ENCODE data around the gene SEC22C. TPM values are rescaled to one million over a fixed set of nuclear protein-coding genes. Genes with fewer than 3 reads are reported as not detected.
"Not testable (repeated sequence)": the region's sequence is repeated elsewhere in the genome, so short reads cannot be mapped to it uniquely, and the experiment has no call there.

SEC22C gene, protein sequence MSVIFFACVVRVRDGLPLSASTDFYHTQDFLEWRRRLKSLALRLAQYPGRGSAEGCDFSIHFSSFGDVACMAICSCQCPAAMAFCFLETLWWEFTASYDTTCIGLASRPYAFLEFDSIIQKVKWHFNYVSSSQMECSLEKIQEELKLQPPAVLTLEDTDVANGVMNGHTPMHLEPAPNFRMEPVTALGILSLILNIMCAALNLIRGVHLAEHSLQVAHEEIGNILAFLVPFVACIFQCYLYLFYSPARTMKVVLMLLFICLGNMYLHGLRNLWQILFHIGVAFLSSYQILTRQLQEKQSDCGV
- total RNA-seq: 10 to 100 TPM; 40.0 to 42.3 TPM

DNA sequence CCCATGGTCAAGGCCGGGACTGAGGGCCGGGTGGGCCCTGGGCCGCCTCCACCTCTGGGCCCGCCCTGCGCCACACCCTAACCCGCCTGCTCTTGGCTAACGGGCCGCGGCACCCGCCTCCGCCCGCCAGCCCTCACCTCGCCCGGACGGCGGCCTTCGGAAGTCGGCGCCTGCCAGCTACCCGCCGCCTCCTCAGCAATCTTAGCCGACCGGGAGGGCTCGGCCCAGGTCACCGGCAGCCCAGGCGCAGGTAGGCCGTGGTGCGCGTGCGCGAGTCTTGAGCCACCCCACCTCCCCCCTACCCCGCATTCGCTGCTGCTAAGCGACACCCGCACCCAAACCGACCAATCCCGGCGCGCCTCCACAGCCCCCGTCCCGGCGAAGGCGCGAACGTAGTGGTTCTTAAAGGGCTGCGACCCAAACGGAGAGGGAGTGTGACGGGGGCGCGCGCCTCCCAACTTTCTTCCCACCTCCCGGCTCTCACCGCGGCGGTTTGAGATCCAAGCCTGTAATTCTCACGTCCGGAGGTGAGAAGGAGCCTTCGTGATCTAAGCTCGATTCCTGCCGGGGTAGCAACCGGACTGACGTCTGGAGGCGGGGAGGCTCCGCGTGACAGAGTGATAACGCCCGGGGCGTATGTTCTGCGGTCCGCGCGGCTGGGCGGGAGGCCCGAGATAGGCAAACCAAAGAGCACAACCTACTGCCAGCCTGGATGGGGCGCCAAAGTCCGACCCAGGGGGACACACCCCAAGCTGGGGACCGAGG is at the start of gene SEC22C:
TSS of gene SEC22C (minus strand) at position 259 of the 765 bp plus-strand sequence. CDS start 12,921 bp downstream, outside the sequence.
- H3K4me1 Mint-ChIP-seq: peaks cover 45% of the 10 kb centered on the region
- H3K4me3 Mint-ChIP-seq: peak within 1 kb of the TSS; percentile 87
- H3K9me3 Mint-ChIP-seq: no peaks in the 10 kb centered on the region
- H3K27me3 Mint-ChIP-seq: no peaks in the 10 kb centered on the region
- DNase-seq: peak; percentile 96
- peak within 1 kb of the TSS; percentile 95 for H3K27ac Mint-ChIP-seq
- peaks cover 19% of the 10 kb centered on the region for H3K36me3 Mint-ChIP-seq

DNA sequence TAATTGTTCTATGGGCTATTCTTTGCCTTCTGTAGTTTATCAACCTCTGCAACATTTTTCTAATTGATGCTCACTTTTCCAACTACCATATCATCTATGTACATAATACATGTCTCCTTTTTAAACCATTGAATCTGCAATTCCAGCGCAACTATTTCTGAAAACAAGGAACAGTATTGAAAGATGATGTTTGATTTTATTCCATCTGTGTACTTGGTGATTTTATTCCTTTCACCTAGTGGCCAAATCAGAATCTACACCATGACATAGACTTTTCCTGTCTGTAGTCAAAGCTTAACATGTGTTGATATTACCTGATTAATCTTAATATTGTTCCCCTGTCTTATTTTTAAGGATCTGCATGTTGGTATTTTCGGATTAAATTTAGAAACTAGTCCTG is 31.7 kb upstream of the SEC22C start:
- peaks cover 53% of the 10 kb centered on the region for H3K4me1 Mint-ChIP-seq
- no peaks in the 10 kb centered on the region for H3K27me3 Mint-ChIP-seq
- no peak overlapping the region for H3K4me3 Mint-ChIP-seq
- H3K27ac Mint-ChIP-seq: no peak overlapping the region
- H3K36me3 Mint-ChIP-seq: peaks cover 30% of the 10 kb centered on the region
- H3K9me3 Mint-ChIP-seq: no peaks in the 10 kb centered on the region
- no peak for DNase-seq

DNA sequence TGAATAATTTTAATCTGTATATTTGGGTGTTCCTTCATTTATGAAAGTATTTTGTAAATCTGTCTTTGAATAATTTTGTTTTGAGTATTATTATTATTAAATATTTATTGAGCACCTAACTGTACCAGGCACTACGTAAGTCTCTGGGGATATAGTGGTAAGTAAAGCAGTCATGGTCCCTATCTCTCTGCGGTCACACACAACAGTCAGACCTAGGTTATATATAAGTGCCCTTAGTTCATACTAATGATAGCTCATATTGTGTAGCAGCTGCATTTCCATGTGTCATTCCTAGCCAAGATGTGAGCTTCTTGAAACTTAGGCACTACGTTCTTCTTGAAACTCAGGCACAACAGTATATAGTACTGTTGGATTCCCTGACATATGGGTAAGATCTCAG is 31.2 kb upstream of the SEC22C start:
- Mint-ChIP-seq H3K4me1 (peaks cover 53% of the 10 kb centered on the region), H3K9me3 (no peaks in the 10 kb centered on the region), H3K4me3 (no peak overlapping the region), H3K36me3 (peaks cover 34% of the 10 kb centered on the region), H3K27me3 (no peaks in the 10 kb centered on the region), H3K27ac (peak overlapping the region; percentile 34)
- DNase-seq: no peak

DNA sequence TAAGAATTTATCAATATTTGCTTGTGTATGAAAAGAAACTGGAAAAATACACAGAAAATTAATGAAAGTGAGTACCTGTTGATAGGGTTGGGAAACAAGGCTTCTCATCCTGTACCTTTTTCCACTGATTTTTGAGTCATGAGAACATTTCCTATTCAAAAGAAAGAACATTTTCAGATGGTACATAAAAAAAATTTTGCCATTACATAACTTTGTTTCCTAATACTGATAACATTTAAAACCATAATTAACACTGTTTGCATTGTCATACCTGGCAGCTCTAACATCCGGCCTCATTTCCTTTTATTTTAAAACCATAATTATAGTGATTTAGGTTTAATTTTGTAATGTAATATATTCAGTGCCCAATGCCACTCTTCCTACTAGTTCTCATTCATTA is 30.4 kb upstream of the SEC22C start:
- Mint-ChIP-seq H3K27me3 (no peaks in the 10 kb centered on the region), H3K36me3 (peaks cover 37% of the 10 kb centered on the region), H3K4me3 (no peak overlapping the region), H3K9me3 (no peaks in the 10 kb centered on the region), H3K4me1 (peaks cover 54% of the 10 kb centered on the region), H3K27ac (no peak overlapping the region)
- DNase-seq: no peak

DNA sequence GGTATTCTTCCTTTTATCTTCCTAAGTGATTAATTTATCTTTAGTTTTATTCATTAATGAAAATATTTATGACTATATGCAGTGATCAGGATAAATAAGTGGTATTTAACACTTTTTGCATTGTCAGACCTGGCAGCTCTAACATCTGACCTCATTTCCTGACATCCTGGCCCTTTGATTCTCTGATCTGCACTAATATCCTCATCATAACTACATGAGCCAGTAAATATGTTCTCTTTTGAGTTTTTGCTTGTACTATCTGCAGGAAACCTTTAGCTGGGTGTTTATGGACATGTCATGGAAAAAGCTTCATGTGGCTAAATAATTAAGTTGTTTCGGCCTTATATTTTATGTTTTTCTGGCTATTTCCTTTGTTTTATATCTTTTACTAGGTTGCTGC is 29.2 kb upstream of the SEC22C start:
- Mint-ChIP-seq H3K27ac (peak overlapping the region; percentile 20), H3K4me1 (peaks cover 45% of the 10 kb centered on the region), H3K4me3 (no peak overlapping the region)

DNA sequence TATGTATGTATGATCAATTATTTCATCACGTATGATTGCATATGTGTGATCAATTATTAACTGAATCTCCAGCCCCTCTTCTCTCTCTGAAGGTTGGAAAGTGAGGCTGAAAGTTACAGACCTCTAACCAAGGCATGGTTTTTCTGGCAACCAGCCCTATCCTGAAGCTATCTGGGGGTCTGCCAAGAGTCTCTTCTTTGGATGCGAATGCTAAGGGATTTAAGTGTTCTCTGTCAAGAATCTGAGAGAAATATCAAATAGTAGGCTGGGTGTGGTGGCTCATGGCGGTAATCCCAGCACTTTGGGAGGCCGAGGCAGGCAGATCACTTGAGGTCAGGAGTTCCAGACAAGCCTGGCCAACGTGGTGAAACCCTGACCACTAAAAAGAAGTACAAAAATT is 26.8 kb upstream of the SEC22C start:
- peaks cover 59% of the 10 kb centered on the region for H3K4me1 Mint-ChIP-seq
- peak overlapping the region; percentile 26 for H3K27ac Mint-ChIP-seq
- H3K36me3 Mint-ChIP-seq: peaks cover 58% of the 10 kb centered on the region
- H3K9me3 Mint-ChIP-seq: peaks cover 5% of the 10 kb centered on the region
- H3K27me3 Mint-ChIP-seq: no peaks in the 10 kb centered on the region
- no peak for DNase-seq
- H3K4me3 Mint-ChIP-seq: no peak overlapping the region

More for the DNA sequence above, 29.2 kb upstream of the SEC22C start:
- no peak for DNase-seq
- Mint-ChIP-seq H3K27me3 (no peaks in the 10 kb centered on the region), H3K9me3 (no peaks in the 10 kb centered on the region), H3K36me3 (peaks cover 39% of the 10 kb centered on the region)

DNA sequence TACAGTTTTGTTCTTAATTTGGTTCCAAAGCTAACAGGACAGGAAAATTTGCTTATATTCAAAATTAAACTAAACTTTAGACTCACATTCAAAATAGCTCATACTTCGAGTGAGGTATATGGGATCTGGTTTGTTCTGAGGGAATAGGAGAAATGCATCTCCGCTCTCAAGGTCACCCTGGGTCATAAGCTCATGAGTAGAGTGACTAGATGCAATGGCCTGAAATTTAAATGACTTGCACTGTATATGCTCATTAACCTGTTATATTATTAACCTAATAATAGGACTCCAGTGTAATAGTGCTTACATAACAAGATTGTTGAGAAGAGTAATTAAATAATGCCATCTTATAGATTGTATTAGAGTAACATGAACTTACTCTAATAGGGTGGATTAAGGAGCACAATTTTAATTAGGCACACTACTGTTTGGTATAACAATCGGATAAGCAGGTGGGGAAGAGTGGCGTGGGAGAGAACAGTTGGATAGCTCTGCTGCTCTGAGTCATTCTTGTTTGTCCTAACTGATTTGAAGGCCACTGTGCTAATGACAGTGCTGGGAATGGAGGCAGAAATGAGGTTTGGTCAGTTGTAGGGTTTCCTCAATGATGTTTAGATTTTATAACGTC is 23.9 kb upstream of the SEC22C start:
- H3K27me3 Mint-ChIP-seq: no peaks in the 10 kb centered on the region
- no peak for DNase-seq
- H3K9me3 Mint-ChIP-seq: peaks cover 7% of the 10 kb centered on the region
- H3K36me3 Mint-ChIP-seq: peaks cover 61% of the 10 kb centered on the region
- H3K4me1 Mint-ChIP-seq: peaks cover 49% of the 10 kb centered on the region
- H3K27ac Mint-ChIP-seq: no peak overlapping the region
- H3K4me3 Mint-ChIP-seq: no peak overlapping the region

DNA sequence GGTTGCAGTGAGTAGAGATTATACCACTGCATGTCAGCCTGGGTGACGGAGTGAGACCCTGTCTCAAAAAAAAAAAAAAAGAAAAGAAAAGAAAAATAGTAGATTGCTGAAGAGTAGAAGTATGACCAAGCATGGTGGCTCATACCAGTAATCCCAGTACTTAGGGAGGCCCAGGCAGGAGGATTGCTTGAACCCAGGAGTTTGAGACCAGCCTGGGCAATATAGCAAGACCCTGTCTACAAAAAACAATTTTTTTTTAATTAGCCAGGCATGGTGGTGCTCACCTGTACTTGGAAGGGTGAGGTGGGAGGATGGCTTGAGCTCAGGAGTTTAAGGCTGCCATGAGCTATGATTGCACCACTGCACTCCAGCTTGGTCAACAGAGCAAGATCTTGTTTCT is 21.2 kb upstream of the SEC22C start:
- Mint-ChIP-seq H3K4me3 (no peak overlapping the region), H3K4me1 (peaks cover 35% of the 10 kb centered on the region), H3K36me3 (peaks cover 48% of the 10 kb centered on the region)

DNA sequence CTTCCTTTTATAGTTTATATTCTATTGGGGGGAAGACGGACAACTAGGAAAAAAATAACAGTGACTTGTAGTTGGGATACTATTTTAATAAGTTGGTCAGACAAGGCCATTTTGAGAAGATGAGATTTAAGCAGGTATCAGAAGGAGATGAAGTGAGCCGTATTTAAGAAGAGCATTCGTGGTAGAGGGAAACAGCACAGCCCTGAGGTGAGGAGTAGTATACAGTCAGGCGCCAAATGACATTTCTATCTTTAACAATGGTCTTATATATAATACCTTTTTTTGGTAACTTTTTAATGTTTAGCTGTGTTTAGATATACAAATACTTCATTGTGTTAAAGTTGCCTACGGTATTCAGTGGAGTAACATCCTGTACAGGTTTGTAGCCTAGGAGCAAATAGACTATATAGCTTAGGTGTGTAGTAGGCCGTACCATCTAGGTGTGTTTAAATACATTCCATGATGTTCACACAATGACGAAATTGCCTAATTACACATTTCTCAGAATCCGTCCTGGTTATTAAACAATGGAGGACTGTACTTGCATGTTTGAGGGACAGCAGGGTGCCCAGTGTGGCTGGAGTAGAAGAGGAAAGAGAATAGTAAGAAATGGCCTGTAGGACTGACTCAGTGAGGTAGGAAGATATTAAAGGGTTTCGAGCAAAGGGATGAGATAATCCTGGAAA is 20.3 kb upstream of the SEC22C start:
- Mint-ChIP-seq H3K4me1 (peaks cover 31% of the 10 kb centered on the region), H3K27me3 (no peaks in the 10 kb centered on the region), H3K9me3 (peaks cover 10% of the 10 kb centered on the region), H3K27ac (peak overlapping the region; percentile 97), H3K36me3 (peaks cover 45% of the 10 kb centered on the region), H3K4me3 (peak overlapping the region; percentile 93)
- DNase-seq: no peak

More for the DNA sequence above, 21.2 kb upstream of the SEC22C start:
- H3K27ac Mint-ChIP-seq: no peak overlapping the region
- no peaks in the 10 kb centered on the region for H3K27me3 Mint-ChIP-seq
- DNase-seq: no peak
- H3K9me3 Mint-ChIP-seq: peaks cover 10% of the 10 kb centered on the region

DNA sequence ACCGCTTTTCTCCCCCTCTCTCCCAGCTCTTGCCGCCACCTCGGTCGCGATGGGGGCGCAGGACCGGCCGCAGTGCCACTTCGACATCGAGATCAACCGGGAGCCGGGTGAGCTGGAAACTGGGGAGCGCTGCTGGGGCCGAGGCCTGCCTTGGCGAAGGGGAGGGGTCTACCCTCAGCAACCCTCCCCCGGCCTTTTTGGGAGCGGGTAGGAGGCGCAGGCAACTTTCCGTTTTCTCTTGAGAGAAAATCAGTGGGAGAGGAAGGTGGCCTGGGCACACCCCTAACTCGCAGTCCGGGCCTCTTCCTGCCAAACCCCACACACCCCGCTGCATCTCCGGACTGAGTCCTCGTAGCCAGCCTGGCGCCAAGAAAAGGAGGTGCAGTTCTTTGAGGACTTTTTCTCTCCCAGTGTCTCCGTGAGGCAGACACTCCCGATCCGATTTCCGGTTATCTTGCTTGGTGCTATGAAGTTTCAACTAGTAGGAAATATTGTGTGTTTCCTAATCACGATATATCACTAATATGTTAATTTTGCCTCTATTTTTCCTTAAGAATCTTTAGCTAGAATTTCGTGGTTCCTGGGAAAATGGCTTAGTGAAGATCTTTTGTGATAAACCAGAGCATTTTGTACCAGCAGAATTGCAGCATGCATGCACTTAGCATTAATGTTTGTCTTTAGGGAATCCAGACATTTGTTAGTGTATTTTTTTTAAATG is 19.4 kb upstream of the SEC22C start:
- peak; percentile 68 for DNase-seq
- Mint-ChIP-seq H3K9me3 (peaks cover 10% of the 10 kb centered on the region), H3K4me1 (peaks cover 31% of the 10 kb centered on the region), H3K4me3 (peak overlapping the region; percentile 93), H3K27ac (peak overlapping the region; percentile 97), H3K27me3 (no peaks in the 10 kb centered on the region), H3K36me3 (peaks cover 44% of the 10 kb centered on the region)

DNA sequence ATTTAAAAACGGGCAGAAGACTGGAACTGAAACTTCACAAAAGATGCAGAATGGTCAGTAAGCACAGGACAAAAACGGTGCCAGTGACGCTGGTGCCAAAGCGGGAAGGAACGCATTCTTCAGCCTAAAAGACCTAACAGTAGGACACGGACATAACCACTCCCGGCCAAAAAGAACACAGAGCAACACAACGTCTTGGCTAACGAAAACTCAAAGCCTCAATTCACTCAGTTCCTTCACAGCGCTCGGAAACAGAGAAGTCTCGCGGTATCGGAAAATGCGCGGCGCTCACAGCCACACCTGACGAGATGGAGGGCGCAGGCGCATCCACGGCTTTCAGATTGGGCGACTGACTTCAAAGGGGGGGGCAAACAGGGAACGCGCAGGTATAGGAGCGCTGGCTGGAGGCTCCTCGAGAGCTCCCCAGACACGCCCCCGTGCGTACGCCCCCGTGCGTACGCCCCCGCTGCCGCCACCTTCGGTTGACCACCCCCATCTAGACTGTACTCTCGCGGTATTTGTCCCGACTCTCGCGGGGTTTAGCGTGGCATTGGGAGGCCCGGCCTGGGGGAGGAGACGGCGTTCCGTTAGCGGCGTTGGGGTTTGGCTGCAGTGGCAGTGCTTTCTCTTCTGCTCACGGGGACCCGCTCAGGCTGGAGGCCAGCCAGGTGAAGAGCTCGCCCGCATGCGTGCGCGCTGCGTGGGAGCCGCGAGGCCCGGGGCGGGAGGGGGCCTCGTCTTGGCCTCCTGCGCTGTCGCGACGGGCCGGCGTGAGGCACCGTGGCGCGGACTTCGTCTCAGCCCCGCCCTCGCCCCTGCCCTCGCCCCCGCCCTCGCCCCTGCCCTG is 18.6 kb upstream of the SEC22C start, which contains the start of gene NKTR:
TSS of gene NKTR (plus strand) at position 576 of the 847 bp plus-strand sequence. CDS start 321 bp downstream, outside the sequence.
- DNase-seq: peak; percentile 99
- no peaks in the 10 kb centered on the region for H3K27me3 Mint-ChIP-seq
- peaks cover 27% of the 10 kb centered on the region for H3K4me1 Mint-ChIP-seq
- H3K27ac Mint-ChIP-seq: peak within 1 kb of the TSS; percentile 97
- H3K4me3 Mint-ChIP-seq: peak within 1 kb of the TSS; percentile 93
- peaks cover 10% of the 10 kb centered on the region for H3K9me3 Mint-ChIP-seq
- peaks cover 42% of the 10 kb centered on the region for H3K36me3 Mint-ChIP-seq

DNA sequence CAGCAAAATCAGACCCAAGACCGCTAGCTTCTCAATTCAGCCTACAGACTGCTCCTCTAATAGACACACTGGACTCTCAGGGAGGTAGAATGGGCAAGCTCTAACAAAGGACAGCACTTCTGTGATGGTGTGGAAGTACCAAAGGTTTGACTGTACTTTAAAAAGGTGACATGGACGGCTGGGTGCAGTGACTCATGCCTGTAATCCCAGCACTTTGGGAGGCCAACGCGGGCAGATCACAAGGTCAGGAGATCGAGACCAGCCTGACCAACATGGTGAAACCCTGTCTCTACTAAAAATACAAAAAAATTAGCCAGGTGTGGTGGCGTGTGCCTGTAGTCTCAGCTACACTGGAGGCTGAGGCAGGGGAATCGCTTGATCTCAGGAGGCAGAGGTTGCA is 15.3 kb upstream of the SEC22C start:
- DNase-seq, H3K4me3 Mint-ChIP-seq, H3K27me3 Mint-ChIP-seq, H3K9me3 Mint-ChIP-seq, H3K27ac Mint-ChIP-seq: not testable (repeated sequence)
- Mint-ChIP-seq H3K36me3 (peaks cover 36% of the 10 kb centered on the region), H3K4me1 (peaks cover 30% of the 10 kb centered on the region)

DNA sequence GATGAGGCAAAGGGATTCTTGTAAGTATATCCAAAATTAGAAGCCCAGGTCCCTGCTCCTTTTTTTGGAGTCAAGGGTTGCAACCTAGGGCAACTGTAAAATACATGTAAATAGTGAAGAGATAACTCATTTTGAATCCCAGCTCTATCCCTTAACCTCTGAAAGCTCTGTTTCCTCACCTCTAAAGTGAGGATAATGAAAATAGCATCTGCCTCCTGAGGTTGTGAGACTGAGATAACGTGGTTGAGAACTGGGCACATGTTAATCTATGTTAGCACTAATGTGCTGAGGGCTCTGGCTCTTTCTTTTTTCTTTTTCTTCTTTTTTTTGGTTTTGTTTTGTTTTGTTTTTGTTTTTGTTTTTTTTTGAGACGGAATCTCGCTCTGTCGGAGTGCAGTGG is 13.9 kb upstream of the SEC22C start:
- Mint-ChIP-seq H3K4me1 (peaks cover 33% of the 10 kb centered on the region), H3K36me3 (peaks cover 43% of the 10 kb centered on the region), H3K27me3 (no peaks in the 10 kb centered on the region), H3K27ac (no peak overlapping the region), H3K4me3 (no peak overlapping the region), H3K9me3 (peaks cover 3% of the 10 kb centered on the region)
- no peak for DNase-seq

All from activated naive CD8-positive, alpha-beta T cell treated with anti-CD3 and anti-CD28 coated beads for 36 hours (primary cell).